GM12878 (cell line): ENCODE measurements around the gene UBE2E2. TPM values are rescaled to one million over a fixed set of nuclear protein-coding genes. Genes with fewer than 3 reads are reported as not detected.

ENCODE experiments used
- EP300 ChIP-seq, 2 experiments: fragments of 150-350 bp in 1 of 2; IDR thresholded peaks; 2 replicates each; pipeline ENCODE4 v1.6.1; 2011 to 2012; ENCODE audit warnings: low read depth in 2 of 2, low read length in 2 of 2, borderline replicate concordance in 1 of 2, improper control_type of control experiment in 1 of 2, inconsistent platforms in 1 of 2; ENCODE audit not compliant: control insufficient read depth in 1 of 2
- FOS ChIP-seq: IDR thresholded peaks from 3 replicates; pipeline ENCODE4 v1.6.1; 2011; ENCODE audit warnings: borderline replicate concordance; ENCODE audit not compliant: insufficient read length; ENCODE audit errors: extremely low read depth
- NFIC ChIP-seq: IDR thresholded peaks from 2 replicates; pipeline ENCODE4 v1.6.1; 2012; ENCODE audit warnings: low read depth, mild to moderate bottlenecking, inconsistent platforms, low read length, moderate library complexity
- PML ChIP-seq: IDR thresholded peaks from 2 replicates; pipeline ENCODE4 v1.6.1; 2012; ENCODE audit warnings: low read length, inconsistent platforms
- POU2F2 ChIP-seq: IDR thresholded peaks from 3 replicates; pipeline ENCODE4 v1.6.1; 2011; ENCODE audit warnings: low read depth, mild to moderate bottlenecking, low read length, borderline replicate concordance
- SUZ12 ChIP-seq: fragments of 200-600 bp; sonication (generic); IDR thresholded peaks from one replicate; pipeline ENCODE4 v1.6.1; 2018; ENCODE audit warnings: antibody characterized with exemption, mild to moderate bottlenecking; ENCODE audit not compliant: unreplicated experiment
- TAF1 ChIP-seq: IDR thresholded peaks from 2 replicates; pipeline ENCODE4 v1.6.1; 2011; ENCODE audit warnings: mild to moderate bottlenecking, low read depth, low read length, borderline replicate concordance
- TCF3 ChIP-seq: IDR thresholded peaks from 2 replicates; pipeline ENCODE4 v1.6.1; 2012; ENCODE audit warnings: low read depth, mild to moderate bottlenecking, low read length, borderline replicate concordance; ENCODE audit not compliant: insufficient read depth
- ZNF274 ChIP-seq: IDR thresholded peaks from one replicate; pipeline ENCODE4 v1.8.0; 2011; ENCODE audit not compliant: insufficient read length, insufficient read depth
- polyA plus RNA-seq, 11 experiments: library from polyadenylated mRNA; depleted of rRNA in 4 of 11; unstranded in 6 of 11; stranded (reverse) in 5 of 11; fragments of >200 nt; fragmentation: Nextera tagmentation in 4 of 11; fragmentation: Illumina TruSeq in 1 of 11; extraction: Ambion mirVana in 4 of 11; extraction: Trizol in 1 of 11; gene quantifications; 1 replicate in 1 of 11; 2 replicates in 10 of 11; pipeline versions ENCODE4 v1.2.1 to v1.2.3, GENCODE V29; 2011 to 2016; ENCODE audit warnings: inconsistent platforms in 2 of 11, missing spikeins in 2 of 11, low read depth in 1 of 11
- total RNA-seq, 4 experiments: library from RNA; depleted of rRNA in 3 of 4; stranded (reverse); fragments of >200 nt in 3 of 4; fragmentation: Illumina TruSeq in 1 of 4; extraction: Trizol in 1 of 4; gene quantifications; 2 replicates each; pipeline versions ENCODE4 v1.2.1 to v1.2.3, GENCODE V29; 2013 to 2021
- TF ChIP-seq, protein P1 (sequence below): fragments of 450-650 bp; IDR thresholded peaks from 2 replicates; pipeline ENCODE4 v1.6.1; 2017; ENCODE audit warnings: mild to moderate bottlenecking, low read depth, inconsistent platforms; ENCODE audit not compliant: poor library complexity, severe bottlenecking
- TF ChIP-seq, protein P2 (sequence below): IDR thresholded peaks from 2 replicates; pipeline ENCODE4 v1.6.1; 2012; ENCODE audit warnings: low read depth, low read length, improper control_type of control experiment

Gene UBE2E2
- total and polyA plus RNA-seq, 10 of the 15 experiments (the other 5 are each of a cell fraction or from before 2014, with no cell fraction given): 8.7 to 71.0 (median 36.4) TPM

DNA sequence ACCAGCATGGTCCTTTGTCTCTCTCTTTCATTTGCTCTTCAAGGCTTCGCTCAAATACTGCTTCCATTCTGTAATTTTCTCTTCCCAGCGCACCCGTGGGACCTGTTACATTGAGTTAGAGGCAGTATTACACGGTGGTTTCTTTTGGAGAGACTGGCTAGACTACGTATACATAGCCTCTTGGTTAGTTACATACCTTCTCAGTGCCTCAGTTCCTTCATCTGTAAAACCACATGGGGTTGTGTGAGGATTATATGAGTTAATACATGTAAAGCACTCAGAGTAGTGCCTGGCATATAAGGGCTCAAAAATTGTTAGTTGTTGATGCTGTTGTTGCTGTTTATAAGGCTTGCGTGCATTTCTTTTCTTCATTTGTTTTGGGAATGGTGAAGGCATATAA lies 33.8 kb downstream of the UBE2E2 start (continued):
- TF ChIP-seq, protein P1, sequence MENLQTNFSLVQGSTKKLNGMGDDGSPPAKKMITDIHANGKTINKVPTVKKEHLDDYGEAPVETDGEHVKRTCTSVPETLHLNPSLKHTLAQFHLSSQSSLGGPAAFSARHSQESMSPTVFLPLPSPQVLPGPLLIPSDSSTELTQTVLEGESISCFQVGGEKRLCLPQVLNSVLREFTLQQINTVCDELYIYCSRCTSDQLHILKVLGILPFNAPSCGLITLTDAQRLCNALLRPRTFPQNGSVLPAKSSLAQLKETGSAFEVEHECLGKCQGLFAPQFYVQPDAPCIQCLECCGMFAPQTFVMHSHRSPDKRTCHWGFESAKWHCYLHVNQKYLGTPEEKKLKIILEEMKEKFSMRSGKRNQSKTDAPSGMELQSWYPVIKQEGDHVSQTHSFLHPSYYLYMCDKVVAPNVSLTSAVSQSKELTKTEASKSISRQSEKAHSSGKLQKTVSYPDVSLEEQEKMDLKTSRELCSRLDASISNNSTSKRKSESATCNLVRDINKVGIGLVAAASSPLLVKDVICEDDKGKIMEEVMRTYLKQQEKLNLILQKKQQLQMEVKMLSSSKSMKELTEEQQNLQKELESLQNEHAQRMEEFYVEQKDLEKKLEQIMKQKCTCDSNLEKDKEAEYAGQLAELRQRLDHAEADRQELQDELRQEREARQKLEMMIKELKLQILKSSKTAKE: no peak
- TF ChIP-seq FOS (no peak), ZNF274 (no peak), EP300 (IDR thresholded peaks at IDR 0.05; ENCODE audit: borderline replicate concordance in 1 of 2, control insufficient read depth in 1 of 2, low read depth in 2 of 2, low read length in 2 of 2) (no peak), TCF3 (no peak), PML (no peak), SUZ12 (no peak), TAF1 (no peak), NFIC (no peak), POU2F2 (no peak)
- TF ChIP-seq, protein P2, sequence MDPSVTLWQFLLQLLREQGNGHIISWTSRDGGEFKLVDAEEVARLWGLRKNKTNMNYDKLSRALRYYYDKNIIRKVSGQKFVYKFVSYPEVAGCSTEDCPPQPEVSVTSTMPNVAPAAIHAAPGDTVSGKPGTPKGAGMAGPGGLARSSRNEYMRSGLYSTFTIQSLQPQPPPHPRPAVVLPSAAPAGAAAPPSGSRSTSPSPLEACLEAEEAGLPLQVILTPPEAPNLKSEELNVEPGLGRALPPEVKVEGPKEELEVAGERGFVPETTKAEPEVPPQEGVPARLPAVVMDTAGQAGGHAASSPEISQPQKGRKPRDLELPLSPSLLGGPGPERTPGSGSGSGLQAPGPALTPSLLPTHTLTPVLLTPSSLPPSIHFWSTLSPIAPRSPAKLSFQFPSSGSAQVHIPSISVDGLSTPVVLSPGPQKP: no peak
